HG03432 (cell line): ENCODE measurements around the gene FADS1.

Experiments used
- ATAC-seq: cut with Tn5 transposase; IDR thresholded peaks from one replicate; pipeline ENCODE4 v1.9.1; 2021; ENCODE audit warnings: mild to moderate bottlenecking, moderate library complexity; ENCODE audit not compliant: unreplicated experiment

Gene FADS1

GRCh38 chr11:61816736-61817455, at the start of gene FADS1:
FADS1 (minus strand) TSS chr11:61817003; CDS start chr11:61816929, 74 bp downstream.
- peak; percentile 61 for ATAC-seq

DNA sequence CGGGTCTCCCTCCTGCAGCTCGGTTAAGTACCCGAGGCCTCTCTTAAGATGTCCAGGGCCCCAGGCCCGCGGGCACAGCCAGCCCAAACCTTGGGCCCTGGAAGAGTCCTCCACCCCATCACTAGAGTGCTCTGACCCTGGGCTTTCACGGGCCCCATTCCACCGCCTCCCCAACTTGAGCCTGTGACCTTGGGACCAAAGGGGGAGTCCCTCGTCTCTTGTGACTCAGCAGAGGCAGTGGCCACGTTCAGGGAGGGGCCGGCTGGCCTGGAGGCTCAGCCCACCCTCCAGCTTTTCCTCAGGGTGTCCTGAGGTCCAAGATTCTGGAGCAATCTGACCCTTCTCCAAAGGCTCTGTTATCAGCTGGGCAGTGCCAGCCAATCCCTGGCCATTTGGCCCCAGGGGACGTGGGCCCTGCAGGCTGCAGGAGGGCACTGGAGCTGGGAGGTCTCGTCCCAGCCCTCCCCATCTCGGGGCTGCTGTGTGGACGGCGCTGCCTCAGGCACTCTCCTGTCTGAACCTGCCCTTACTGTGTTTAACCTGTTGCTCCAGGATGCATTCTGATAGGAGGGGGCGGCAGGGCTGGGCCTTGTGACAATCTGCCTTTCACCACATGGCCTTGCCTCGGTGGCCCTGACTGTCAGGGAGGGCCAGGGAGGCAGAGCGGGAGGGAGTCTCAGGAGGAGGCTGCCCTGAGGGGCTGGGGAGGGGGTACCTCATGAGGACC, 49.6 kb upstream of the FADS1 start:
- no peak for ATAC-seq

- ATAC-seq = no peak
Measured at GRCh38 chr11:61864814-61865775, 48.3 kb upstream of the FADS1 start.

DNA sequence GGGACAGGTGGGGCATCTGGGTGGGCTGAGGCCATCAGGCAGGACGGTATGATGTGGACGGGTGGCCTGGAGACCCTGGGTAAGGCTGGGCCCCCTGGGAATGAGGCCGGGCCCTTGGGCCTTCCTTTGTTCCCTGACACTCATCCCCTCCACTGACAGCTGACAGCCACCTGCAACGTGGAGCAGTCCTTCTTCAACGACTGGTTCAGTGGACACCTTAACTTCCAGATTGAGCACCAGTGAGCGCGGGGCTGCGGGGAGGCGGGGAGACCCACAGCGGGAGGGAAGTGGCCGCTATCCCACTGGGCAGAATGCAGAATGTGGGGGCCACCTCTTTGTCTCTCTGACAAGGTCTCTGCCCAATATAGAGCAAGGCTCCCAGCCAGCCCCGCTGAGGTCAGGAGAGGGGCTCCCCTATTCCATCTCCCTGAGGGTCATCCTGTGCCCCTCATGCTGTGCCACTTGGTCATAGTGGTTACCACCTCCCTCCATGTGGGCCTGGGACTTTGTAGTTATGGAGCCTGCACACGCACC, 46.8 kb upstream of the FADS1 start:
- ATAC-seq = no peak

- no peak for ATAC-seq
Measured at GRCh38 chr11:61862714-61863547, 46.1 kb upstream of the FADS1 start.

- ATAC-seq = no peak
Measured at GRCh38 chr11:61861634-61862033, 44.8 kb upstream of the FADS1 start.

- ATAC-seq = no peak
Measured at GRCh38 chr11:61860054-61860903, 43.5 kb upstream of the FADS1 start.

GRCh38 chr11:61855939-61856680, 39.3 kb upstream of the FADS1 start:
- ATAC-seq = no peak

DNA sequence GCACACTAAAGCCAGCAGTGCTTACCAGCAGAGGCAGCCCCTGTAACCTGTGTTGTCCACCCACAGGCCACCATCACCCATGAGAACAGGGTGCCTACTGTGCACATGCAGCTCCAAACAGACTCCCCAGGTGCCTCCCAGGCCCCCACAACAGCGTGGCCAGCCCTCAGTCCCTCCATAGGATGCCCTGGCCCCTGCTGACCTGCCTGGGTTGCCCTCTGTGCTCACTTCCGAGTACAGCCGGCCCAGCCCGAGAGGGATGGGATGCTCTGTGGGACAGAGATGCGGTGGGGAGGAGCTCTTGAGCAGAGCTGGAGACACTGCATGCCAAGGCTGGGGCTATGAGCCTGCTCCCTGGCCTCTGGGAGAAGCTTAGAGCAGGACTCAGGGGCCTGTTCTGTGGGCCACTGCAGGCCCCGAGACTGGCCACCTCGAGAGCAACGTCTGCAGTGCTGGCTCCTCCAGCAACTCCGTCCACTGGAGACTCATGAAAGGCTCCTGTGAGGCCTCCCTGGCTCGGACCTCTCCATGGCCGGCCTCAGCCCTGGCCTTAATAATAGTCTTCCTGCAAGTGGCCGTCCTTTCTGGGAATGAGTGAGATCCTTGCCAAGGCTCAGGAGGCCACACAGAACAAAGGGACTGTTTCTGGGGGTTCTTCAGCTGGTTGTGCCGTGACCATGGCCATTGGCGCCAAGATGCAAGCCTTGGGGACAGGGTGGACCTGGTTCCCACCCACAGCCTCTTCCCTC, 38.3 kb upstream of the FADS1 start:
- ATAC-seq = no peak

GRCh38 chr11:61854206-61854895, 37.5 kb upstream of the FADS1 start:
- no peak for ATAC-seq

GRCh38 chr11:61853698-61854169, 36.9 kb upstream of the FADS1 start:
- ATAC-seq = no peak

- ATAC-seq = no peak
Measured at GRCh38 chr11:61851900-61852295, 35.1 kb upstream of the FADS1 start.

DNA sequence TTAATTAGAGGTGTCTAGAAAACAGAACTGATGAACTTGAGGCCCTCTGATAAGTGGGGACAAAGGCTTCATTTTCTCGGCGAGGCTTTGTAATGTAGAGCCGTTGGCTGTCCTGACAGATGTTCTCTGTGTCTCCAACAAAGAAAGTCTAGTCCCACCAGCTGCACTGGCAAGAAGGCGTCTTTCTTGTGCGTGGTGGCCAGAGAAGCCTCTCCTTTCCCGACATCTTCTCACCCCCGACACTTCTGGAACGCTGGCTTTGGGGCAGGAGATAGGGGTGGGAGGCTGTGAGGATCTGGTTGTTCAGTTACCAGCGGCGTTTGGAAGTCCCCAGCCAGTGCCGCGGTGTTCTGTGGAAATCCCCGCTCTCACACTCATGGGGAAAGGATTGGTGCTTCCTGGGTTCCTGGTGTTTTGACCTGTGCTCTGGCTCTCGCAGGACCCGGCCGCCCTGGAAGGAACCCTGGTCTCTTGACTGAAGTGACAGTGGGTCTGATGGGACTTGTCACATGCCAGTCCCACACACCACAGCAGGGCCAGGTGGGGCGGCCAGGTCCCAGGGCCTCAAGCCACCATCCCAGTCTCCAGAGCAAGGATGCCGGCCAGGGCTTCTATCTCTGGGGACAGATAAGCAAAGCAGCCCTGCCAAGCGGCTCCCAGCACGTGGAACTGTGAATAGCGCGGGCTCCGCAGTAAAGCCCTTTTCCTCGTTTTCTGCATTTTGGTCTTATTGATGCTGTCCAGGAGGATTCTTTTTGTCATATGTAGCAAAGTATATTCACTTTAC, 34.5 kb upstream of the FADS1 start:
- no peak for ATAC-seq

- ATAC-seq = no peak
Measured at GRCh38 chr11:61850687-61851086, 33.9 kb upstream of the FADS1 start.

DNA sequence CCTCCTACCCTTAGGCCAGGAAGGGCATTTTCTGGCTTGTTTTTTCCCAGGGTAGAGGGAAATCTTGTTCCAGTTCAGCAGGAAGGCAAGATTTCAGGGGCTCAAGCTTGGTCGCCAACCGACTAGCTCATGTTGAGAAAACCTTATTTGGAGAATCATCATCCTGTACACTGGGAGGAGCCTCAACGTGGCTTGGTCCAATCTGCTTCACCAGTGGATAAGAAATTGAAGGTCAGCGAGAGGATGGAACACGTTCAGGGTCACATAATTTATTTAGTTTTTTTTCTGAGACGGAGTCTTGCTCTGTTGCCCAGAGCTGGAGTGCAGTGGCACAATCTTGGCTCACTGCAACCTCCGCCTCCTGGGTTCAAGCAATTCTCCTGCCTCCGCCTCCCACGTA, 31.8 kb upstream of the FADS1 start:
- ATAC-seq = no peak

GRCh38 chr11:61847914-61848581, 31.2 kb upstream of the FADS1 start:
- no peak for ATAC-seq
